Effector CD8-positive, alpha-beta T cell (primary cell): ENCODE data around the gene CD19.

ENCODE experiments used
- DNase-seq: peaks from one replicate; lab custom pipeline; 2025; lab: John Stamatoyannopoulos, UW

Gene CD19

GRCh38 chr16:28980929-28981328 lies 49.2 kb downstream of the CD19 start:
- DNase-seq = no peak

- peak; percentile 9 for DNase-seq
Measured at GRCh38 chr16:28981517-28981916, 49.7 kb downstream of the CD19 start.

- no peak for DNase-seq
Measured at GRCh38 chr16:28982418-28982817, 50.6 kb downstream of the CD19 start.

GRCh38 chr16:28982949-28983348 lies 51.2 kb downstream of the CD19 start:
- DNase-seq = no peak

GRCh38 chr16:28983644-28984043 lies 51.9 kb downstream of the CD19 start:
- DNase-seq = no peak

GRCh38 chr16:28984091-28984490 lies 52.3 kb downstream of the CD19 start:
- no peak for DNase-seq

GRCh38 chr16:28984619-28985135 lies 52.9 kb downstream of the CD19 start, which contains the start of gene LAT:
TSS of gene LAT (plus strand) at chr16:28985052. CDS start at chr16:28985418, 366 bp downstream.
- peak; percentile 58 for DNase-seq

GRCh38 chr16:28985211-28986041 lies 53.7 kb downstream of the CD19 start:
- DNase-seq = no peak

- no peak for DNase-seq
Measured at GRCh38 chr16:28986046-28986445, 54.3 kb downstream of the CD19 start.

- no peak for DNase-seq
Measured at GRCh38 chr16:28986492-28986891, 54.7 kb downstream of the CD19 start.

- DNase-seq = no peak
Measured at GRCh38 chr16:28987170-28987853, 55.5 kb downstream of the CD19 start.
